GM21529 (cell line): Measurements from ENCODE around the gene FAM89B.
A peak's percentile ranks its signal among the peaks of the same experiment; 100 is the strongest.

Source experiments
- ATAC-seq: cut with Tn5 transposase; IDR thresholded peaks from one replicate; pipeline ENCODE4 v1.9.1; 2021; ENCODE audit not compliant: unreplicated experiment

Gene FAM89B

DNA sequence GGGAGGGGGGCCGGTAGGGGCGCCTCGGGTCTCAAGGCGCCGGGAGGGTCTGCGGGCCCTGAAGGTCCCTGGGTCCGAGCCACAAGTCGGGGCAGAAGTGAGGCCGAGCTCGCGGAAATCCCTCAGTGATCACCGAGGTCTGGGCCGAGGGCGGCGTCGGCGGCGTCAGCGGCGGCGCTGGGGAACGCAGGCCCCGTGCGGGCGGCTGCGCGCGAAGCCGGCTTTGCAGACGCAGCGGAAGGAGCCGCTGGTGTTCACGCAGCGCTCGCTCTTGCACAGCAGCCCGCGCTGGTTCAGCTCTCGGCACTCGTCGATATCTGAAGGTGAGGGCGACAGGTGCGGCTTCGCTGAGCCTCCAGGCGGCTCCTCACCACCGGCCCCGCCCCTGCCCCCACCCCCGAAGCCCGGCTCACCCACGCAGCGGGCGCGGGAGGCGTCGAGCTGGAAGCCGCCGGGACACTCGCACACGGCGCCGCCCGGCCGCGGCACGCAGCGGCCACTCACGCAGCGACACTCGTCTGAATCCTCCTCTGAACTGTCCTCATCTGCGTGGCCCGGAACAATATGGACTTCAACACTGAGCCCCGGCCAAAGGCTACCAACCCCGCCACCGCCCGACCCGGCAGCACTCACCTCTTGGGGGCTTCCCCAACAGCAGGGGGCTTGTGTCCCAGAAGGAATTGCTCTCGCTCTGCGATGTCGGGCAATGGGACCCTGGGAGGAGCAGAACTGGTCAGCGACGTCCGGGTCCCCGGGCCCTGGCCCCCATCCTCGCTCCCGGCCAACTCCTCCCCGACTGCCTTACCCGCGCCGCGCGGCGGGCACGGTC, 33.2 kb upstream of the FAM89B start:
- no peak for ATAC-seq

DNA sequence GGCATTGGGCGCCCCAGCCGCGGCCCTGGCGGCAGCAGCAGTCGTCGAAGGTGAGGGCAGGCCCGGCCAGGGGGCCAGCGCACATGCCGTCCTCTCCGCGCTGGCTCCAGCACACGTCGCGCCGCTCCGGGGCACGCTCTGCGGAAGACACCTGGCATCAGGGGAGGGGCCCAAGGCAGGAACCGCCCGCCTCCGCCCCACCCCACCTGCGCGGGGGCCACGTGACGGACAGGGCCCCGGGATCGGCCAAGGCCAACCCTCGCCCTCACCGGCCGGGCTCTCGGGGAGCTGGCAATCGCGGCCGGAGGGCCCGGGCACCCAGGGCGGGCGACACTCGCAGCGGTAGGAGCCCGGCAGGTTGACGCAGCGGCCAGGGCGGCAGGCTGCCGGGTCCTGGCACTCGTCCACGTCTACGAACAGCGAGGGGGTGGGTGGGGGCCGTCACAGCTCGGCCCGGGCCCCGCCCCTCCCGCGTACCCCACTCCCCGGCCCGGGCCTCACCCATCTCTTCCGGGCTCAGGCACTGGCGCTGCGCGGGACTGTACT, 32.5 kb upstream of the FAM89B start:
- peak; percentile 49 for ATAC-seq

- peak; percentile 65 for ATAC-seq
These were observed 31.8 kb upstream of the FAM89B start for GRCh38 chr11:65540290-65541092.

DNA sequence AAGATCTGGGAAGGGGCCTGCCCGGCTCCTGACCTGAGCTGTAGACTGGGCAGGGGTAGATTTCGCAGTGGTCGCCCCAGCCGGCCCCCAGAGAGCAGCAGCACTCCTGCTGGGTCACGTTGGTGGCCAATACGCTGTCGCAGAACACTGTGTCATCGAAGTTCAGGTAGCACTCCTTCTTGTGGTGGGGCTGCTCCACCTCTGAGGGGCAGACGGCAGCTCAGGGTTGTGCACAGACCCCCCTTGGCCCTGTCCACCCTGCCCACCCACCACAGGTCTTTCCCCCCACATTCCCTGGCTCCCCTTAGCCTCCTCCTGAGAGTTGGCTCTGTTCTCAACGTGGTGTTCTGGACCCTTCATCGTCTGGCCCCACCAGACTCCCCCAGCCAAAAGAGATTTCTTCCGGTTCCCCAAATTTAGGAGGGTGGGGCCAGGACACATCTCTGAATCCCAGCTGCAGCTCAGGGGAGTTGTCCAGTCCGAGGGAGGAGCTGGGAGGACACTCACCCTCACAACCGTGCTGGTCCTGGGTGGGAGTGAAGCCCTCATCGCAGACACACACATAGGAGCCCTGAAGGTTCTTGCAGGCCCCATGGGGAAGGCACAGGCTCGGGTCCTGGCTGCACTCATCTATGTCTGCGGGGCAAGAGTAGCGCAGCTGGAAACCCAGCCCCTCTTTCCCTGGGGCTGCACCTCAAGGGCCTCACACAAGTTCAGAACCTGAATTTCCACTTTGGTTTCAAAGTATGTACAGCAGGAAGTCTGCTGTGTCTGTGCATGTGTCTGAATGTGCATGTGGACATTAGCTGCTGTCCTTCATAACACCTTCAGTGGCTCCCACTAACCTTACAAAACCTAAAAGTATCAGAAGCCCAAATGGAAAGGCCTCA, 31.0 kb upstream of the FAM89B start:
- ATAC-seq: no peak

- ATAC-seq: no peak
These were observed 29.5 kb upstream of the FAM89B start for GRCh38 chr11:65542738-65543390.

GRCh38 chr11:65545853-65546216, 26.5 kb upstream of the FAM89B start:
- no peak for ATAC-seq

GRCh38 chr11:65546217-65546958, 25.9 kb upstream of the FAM89B start:
- peak; percentile 73 for ATAC-seq

DNA sequence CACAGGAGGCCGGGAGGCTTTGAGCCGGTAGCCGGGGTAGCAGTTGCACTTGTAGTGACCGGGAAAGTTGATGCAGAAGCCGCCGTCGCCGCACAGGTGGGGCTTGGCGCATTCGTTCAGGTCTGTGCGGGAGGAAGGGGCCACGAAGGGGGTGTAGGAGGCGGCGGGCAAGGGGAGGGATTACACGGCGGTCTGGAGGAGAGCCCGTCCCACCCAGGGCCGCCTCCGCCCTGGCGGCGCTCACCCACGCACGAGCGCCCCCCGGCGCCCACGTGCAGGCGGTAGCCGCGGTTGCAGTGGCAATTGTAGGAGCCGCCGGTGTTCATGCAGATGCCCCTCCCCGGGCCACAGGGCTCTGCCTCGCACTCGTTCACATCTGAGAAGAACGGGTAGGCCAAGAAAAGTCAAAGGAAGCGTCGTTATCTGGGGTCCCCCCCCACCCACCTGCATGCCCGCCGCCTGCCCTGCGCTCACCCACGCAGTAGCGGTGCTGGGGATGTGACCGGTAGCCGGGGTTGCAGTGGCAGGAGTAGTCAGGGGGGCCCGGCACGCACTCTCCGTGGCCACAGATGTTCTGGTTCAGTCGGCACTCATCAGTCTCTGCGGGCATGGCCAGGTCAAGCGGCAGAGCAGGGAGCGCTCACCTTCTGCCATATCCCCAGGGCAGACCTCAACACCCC, 24.8 kb upstream of the FAM89B start:
- ATAC-seq: no peak

GRCh38 chr11:65548395-65548794, 23.9 kb upstream of the FAM89B start:
- ATAC-seq: no peak

- ATAC-seq: no peak
These were observed 23.2 kb upstream of the FAM89B start for GRCh38 chr11:65549096-65549495.

GRCh38 chr11:65551572-65552387, 20.6 kb upstream of the FAM89B start:
- peak; percentile 65 for ATAC-seq

- no peak for ATAC-seq
These were observed 19.9 kb upstream of the FAM89B start for GRCh38 chr11:65552388-65552951.

- no peak for ATAC-seq
These were observed 18.9 kb upstream of the FAM89B start for GRCh38 chr11:65553301-65554001.

DNA sequence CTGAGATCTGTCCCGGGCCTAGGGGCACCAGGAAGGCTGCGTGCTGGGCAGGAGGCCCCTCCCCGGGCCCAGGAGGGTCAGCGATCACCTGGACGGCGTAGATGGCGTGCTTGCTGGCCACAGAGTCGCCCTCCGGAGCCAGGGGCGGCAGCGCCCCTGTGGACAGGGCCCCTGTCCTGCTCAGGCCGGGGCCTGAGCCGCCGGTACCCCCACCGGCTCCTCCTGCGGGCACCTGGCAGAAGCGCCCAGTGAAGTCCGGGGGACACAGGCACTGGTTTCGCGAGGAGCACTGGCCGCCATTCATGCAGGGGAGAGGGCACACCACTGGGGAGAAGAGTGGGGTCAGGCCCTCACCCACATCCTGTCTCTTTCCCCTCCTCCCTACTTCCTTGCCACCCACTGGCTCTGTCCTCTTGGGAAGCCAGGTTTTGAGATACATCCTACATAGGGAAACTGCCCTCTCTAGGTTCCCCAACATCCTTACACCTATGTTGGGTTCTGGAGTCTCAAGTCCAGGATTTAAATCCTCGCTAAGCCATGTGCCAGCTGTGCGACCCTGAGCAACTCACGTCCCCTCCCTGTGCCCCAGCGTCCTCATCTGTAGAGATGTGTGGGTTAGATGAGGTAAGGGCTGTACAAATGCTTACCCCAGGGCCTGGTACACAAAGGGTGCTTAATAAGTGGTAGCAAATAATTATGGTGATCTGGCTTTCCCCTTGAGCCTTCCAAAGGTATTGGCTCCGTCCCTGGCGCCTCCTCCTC, 18.1 kb upstream of the FAM89B start:
- ATAC-seq: no peak

GRCh38 chr11:65554842-65555430, 17.4 kb upstream of the FAM89B start:
- no peak for ATAC-seq

DNA sequence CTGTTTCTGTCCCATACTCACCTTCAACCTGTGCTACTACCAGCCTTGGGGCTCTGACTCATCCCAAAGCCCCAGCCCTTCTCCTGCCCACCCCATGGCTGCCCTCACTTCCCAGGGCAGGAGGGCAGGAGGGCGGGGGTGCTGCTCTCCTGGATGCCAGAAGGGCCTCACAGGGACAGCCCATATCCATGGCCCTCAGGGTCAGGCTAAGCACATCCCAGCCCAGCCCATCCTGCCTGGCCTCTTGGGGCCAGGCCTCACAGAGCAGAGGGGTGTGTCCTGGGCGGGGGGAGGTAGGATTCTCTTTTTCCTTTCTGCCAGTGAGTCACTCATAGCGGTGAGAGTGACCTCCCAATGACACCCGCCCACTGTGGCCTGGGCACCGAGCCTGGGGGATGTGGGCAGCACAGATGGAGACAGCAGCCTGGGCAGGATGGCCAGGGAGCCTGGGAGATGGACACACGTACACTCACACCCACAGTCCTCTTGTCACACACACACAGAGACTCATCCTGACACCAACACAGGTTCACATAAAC, 16.6 kb upstream of the FAM89B start:
- no peak for ATAC-seq
